Activated effector memory CD4-positive, alpha-beta T cell treated with Interleukin-2 at 50 U/mL for 16 hours (primary cell): ENCODE measurements around the gene AOPEP.

Experiments used
- DNase-seq: peaks from one replicate; pipeline ENCODE4 v3.0.0-alpha.2; 2020

AOPEP gene

DNA sequence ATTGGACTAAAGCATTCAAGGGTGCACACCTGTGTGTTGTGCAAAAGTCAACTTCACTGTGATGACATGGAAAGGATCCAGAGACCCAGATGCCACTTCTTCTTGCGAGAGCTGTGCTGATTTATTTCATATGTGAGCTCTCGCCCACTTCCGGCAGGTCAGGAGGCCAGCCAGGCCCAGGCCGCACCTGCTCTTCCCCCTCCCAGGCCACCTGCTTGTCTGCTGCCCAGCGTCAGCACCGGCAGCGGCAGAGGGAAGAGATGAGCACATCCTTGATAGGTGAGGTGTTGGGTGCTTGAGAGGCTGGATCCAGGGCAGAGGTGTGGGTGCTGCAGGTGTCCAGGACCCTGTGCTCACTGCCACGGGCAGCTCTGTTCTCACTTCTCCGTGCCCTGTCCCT is 348.1 kb downstream of the AOPEP start:
- no peak for DNase-seq

DNA sequence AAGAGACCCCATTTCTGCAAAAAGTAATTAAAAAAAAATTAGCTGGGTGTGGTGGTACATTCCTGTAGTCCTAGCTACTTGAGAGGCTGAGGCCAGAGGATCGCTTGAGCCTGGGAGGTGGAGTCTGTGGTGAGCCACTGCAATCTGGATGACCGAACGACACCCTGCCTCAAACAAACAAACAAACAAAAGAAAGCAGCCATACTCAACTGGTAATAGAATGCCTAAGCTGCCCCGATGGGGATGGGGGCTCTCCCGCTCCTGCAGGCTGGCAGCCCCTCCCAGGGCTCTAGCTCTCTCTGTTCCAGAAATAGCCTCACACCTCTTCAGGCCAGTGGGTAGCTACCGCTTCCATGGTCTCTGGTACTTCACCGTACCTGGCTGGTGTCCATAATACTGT is 349.2 kb downstream of the AOPEP start:
- no peak for DNase-seq

- DNase-seq = no peak
Observed at GRCh38 chr9:95076696-95077052, 350.2 kb downstream of the AOPEP start.

GRCh38 chr9:95077053-95077765 is 350.7 kb downstream of the AOPEP start:
- no peak for DNase-seq

DNA sequence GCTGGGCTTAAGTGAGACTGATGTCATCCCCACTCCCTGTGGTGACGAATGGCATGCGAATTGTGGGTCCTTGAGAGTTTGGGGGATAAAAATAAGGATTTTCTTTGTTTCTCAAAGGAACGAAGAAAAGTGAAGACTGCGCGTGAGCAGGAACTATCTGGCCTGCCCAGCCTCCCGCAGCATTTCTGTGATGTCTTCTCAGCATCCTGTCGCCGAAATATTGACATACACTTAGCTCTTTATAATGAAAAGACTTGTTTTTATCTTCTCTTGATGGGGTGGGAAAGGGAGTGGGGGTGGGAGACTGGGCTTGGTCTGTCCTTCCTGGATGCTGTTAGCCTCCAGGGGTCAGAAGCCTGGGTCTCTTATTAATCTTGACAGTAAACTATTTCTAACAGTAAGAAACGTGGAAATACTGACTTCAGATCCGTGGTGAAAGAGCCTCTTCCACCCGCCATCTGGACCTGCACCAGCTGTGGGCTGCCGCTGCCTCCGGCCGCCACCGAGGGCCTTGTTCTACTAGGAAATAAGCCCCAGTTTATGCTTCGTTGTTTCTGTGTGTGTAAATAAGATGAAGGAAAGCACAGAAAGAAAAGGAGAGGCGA is 351.4 kb downstream of the AOPEP start:
- DNase-seq = no peak

DNA sequence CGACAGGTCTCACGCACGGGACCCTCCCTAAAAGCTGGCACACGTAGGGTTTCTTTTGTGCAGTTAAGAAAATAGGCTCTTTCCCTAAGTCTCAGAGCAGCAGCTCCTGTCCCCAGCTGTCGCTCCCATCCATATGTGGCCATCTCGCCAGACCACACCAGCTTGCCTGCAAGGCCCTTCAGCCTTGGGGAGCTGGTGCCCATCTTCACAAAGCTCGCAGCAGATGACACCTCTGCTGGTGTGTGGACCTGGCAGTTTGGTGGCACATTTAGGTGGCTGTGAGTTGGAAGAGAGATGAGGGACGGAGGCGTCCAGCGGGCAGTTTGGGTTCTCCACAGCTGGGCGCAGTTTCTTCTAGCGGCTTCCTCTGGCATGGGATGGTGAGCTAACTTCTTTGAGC is 352.0 kb downstream of the AOPEP start:
- DNase-seq = no peak

DNA sequence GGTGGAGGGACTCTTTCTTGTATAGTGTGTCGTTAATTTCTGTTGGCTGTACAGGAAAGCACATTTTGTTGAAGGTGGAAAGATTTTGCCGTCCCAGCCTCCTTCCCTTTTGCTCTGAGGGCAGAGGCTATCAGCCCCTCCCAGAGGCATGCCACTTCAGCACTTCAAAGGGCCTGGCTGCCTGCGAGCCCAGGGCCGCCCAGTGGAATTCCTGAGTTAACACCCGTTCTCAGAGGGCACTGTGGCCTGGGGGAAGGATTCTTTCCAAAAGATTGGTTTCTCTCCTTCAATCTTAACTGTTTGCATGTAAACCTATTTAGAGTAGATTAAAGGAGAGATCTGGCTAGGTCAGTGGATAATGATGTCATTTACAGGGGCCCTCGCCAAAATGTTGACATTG is 352.4 kb downstream of the AOPEP start:
- no peak for DNase-seq

DNA sequence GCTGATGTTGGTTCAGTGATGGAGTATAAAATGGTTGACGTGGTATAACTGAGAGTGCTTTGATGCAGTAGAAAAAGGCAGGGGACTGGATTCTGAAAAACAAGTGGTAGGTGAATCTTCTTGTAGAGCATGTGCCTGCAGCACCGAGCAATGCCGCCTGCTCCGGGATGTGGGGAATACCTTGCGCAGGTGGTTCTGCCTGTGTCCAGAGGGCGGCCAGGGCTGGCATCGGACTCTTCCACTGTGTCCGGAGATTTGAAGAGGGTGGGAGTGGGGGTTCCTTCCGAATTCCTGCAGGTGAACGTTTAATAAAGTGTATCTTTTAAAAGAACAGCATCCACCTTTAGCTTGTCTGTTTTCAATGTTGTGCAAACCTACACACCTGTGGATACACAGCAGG is 353.0 kb downstream of the AOPEP start:
- DNase-seq = no peak

DNA sequence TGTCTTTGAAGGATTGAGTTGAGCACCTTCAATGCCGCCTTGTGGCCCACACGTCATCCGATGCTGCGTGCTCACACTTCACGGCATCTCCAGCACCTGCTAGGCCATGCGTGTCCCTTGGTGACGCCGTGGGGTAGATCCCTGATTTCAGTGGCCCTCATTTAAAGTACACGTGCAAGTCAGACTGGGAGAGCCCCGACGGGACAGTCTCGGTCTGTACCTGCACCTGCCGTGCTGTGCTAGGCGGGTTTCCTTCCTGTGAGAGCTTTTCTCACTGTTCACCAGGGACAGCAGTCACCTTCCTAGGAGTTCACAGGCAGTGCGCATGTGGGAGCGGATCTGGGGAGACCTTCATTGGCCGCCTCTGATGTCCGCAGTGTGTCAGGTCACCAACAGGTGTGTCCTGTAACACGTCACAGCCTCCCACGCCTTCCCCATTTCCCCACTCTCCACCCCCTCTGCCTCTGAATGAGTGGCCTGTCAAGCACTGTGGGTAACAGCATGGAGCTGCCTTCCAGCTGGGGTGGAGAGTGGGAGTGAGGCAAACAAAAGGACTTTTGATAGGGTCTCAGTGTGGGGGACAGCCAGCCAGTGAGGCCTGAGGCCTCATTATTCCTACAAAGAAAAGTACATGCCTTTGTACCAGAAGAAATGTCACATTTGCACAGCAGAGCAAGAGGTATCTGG is 354.6 kb downstream of the AOPEP start:
- no peak for DNase-seq

GRCh38 chr9:95081998-95082397 is 355.5 kb downstream of the AOPEP start:
- no peak for DNase-seq

GRCh38 chr9:95082401-95083084 is 356.0 kb downstream of the AOPEP start:
- DNase-seq = no peak

GRCh38 chr9:95083086-95083768 is 356.7 kb downstream of the AOPEP start:
- DNase-seq = no peak

DNA sequence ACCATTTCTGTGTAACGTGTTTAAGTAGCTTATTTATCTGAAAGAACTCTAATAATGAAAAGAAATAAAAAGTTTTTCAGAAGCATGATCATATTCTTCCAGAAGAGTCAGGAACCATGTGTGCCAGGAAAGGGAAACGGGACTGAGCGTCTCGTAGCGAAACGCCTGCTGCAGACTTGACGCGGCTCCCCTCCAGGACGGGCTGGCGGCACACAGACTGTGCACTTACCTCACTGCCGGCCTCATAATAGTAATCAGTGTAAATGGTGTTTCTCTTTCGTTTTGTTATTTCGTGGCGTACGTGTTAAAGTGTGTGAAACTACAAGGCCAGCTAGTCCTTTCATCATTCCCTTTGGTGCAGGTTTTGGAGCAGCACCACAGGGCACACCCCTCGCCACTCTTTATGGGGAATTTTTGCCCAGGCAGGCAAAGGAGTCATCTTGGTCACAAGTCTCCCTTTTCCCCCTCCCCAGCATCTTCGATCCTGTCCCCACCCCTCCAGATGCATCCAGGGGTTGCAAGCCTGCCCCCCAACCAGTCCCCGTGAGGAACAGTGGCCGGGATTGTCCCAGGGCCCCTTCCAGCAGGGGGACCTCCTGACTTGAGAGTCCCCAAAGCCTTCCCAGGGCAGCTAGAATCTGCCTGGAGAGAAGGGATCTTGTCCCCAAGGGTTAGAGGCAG is 357.9 kb downstream of the AOPEP start:
- no peak for DNase-seq

DNA sequence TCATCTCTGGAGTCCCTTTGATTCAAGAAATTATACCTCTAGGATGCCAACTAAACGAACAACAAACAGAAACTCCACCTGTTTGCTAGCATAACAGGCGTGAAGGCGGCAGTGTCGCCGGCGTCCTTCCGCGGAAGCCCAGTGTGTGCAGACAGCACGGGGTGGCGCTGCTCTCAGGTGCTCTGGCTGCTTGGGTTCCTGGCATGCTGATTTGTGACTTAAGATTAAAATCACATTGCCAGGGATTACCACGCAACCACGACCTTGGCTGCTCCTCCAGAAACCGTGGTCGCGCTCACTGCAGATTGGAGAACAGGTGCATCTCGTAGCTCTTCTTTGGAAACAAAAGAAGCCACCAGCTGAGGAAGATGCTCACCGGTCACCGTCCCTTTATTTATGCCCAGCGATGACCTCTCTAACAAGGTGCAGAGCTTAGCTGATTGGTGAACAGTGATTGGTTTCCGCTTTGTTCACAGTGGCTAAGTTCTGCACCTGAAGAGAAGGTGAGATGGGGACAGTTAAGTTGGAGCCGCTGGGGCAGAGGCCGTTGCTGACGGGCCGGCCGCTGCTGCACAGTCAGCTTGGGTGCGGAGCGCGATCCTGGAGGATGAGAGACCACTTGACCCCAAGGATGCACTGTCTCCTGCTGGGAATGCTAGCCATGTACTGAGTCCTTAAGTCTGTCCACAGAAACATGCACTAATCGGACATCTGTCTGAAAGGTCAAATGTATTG is 358.7 kb downstream of the AOPEP start:
- no peak for DNase-seq

DNA sequence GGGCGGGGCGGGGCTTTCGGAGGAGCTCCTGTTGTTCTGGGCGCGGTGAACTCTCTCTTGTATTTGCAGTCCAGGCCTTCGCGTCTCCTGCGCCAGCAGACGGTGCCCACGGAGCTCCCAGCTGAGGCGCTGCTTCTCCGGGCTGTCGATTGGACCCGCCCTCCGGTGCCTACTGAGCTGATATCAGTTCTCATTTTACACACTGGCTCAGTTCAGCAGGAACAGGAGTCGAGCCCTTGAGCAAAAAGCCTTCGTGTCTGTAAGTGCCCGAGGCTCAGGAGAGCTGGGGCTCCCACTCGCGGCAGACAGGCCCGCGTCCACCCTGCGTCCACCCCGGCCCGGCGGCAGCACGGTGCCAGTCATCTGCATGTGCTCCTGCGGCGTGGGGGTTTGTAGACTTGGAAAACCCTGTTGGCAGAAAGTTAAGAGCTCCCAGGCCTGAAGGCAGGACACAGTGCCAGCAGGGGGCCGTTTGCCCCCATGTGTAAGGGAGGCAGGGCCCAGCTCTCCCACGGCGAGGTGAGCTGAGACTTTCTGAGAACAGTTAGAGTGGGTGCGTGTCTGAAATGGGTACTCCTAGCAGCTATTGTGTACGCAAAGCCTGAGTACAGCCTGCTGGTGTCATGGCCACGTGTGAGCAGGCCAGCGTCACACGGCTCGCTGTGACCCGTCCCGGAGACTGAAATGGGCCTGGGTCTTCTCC is 359.5 kb downstream of the AOPEP start:
- no peak for DNase-seq

- no peak for DNase-seq
Observed at GRCh38 chr9:95086564-95086955, 360.1 kb downstream of the AOPEP start.

DNA sequence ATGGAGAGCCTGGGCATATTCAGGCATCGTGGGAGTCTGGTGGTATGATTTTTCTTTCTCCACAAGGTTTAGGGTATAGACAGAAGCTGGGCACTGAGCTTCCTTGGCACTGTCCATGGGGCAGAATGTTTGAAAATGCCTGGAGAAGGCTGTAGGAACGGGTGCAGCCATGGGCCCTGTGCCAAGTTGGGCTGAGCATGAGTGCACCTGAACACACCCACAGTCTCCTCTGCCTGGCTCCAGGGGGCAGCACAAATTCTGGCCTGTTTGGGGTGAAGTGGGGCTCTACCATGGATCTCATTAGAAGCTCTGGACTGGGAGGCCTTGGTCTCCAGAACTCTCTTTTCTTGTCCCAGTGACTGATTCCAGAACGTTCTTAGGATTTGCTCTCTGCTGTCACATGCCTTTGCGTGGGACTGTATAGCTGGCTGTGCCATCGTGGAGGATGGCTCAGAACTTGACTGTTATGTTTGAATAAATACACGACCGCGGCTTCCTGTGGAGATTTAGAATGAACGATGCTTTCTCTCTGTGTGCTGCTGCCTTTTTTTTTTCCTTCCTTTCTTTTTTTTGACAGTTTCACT is 361.3 kb downstream of the AOPEP start:
- DNase-seq = no peak

DNA sequence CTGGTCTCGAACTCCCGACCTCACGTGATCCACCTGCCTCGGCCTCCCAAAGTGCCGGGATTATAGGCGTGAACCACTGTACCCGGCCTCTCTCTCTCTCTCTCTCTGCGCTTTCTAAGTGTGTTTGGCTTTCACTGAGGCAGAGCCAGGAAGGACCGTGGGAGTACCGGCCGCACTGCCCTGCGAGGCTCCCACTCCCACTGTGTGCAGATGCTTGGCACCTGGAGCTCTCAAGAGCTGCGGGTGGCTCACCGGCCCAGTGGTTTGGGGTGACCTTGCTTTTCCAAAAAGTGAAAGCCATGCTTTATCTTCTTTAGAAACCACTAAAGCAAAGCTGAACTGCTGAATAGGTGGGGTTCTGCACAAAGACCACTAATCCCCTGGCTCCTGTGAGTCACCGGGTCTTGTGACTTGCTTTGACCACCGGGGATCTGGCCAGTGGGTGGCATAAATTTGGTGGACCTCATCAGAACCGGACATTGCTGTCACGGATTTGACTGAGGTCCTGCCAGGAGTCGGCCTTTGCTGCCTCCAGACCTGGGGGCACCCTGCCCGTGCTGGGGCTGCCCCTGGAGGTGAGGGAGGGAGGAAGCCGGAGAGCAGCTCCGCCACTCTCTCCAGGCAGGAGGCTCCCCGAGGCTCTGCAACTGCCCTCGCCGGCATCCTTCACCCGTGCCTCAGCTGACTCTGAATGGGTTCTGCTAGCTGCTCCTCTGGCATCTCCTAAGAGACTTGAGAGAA is 362.1 kb downstream of the AOPEP start:
- no peak for DNase-seq

DNA sequence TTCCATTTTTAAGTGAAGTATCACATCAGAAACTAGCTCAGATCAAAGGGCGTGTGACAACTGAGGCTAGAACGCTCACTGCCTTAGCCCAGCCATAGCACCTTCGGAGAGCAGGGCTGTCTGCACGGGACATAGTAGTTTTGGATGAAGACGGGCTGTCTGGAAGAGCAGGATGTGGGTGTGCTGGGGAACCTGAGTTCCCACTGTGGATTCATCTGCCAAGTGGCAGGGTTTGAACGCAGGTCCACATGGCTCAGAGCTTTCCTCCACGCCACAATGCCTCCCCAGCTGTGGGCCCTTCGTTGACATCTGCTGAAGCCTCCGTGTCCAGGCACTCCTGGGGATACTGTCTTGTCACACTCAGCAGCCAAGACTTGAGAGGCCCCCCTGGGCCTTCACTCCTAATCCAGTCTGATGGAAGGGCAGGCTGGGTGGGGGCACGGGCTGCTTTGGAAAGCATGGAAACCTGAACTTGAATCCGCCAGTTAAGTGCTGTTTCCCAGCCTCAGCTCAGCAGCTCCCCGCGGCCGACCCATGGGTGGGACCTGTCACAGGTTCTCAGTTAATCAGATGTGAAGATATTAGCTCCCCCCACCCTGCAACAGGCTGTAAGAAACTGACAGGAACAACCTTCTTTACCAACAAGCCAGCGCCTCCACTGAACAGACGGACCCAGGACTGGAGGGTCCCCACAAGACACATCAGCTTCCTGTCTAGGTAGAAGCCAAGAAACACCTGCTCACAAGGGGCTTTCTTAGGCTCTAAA is 362.9 kb downstream of the AOPEP start:
- no peak for DNase-seq
